K562 (cell line): ENCODE results near the gene GET3. TPM values are rescaled to one million over a fixed set of nuclear protein-coding genes. Genes with fewer than 3 reads are reported as not detected.

ENCODE experiments used
- ATAC-seq: fragments of 200-7000 bp; cut with Tn5 transposase; 3 replicates; pipeline ENCODE4 v1.9.1; 2020; ENCODE audit warnings: moderate library complexity
- BruUV-seq: library from RNA; stranded (reverse); fragments of 400-500 nt; replicated peaks from 2 replicates; lab custom pipeline; 2021; lab: Mats Ljungman, UMichigan
- CTCF ChIA-PET: fragments of 300-600 bp; formaldehyde crosslinking; extraction: SDS; loops from one replicate; lab custom pipeline; 2021; ENCODE audit warnings: low intra/inter-chr PET ratio; lab: Yijun Ruan, JAX
- POLR2A ChIA-PET: fragments of 300-600, 350-650 bp; sonication (Branson Sonifier 250); formaldehyde crosslinking; extraction: SDS; loops from one replicate; lab custom pipeline; 2021; ENCODE audit warnings: antibody characterized with exemption, inconsistent platforms; lab: Yijun Ruan, JAX
- DNase-seq, 4 experiments: peaks; one replicate each; pipeline versions ENCODE4 v3.0.0 to v3.0.0-alpha.2; 2011 to 2018; ENCODE audit warnings: low spot score in 3 of 4, mixed read lengths in 3 of 4; ENCODE audit errors: extremely low read depth in 1 of 4
- FAIRE-seq: peaks from 2 replicates; lab custom pipeline; 2011; peaks lifted over from hg19 to GRCh38; lab: Jason Lieb, UNC
- H2AFZ ChIP-seq: 2 replicates; pipeline ENCODE4 v1.6.0; 2011; ENCODE audit warnings: low read depth, low read length, control low read depth, inconsistent platforms
- H3K27ac ChIP-seq: fragments of 200-600 bp; 3 replicates; pipeline ENCODE4 v1.8.0; 2011; ENCODE audit warnings: low read depth, mild to moderate bottlenecking, control low read depth, inconsistent platforms, low read length, moderate library complexity, mixed read lengths; ENCODE audit errors: extremely low read depth
- H3K27me3 ChIP-seq, 2 experiments: fragments of 300-600 bp in 1 of 2; 2 replicates in 1 of 2; 3 replicates in 1 of 2; pipeline versions ENCODE4 v1.6.0 to v1.8.0; 2011; ENCODE audit warnings: inconsistent platforms in 2 of 2, low read length in 2 of 2, mild to moderate bottlenecking in 1 of 2, mixed read lengths in 1 of 2, moderate library complexity in 1 of 2; ENCODE audit not compliant: control insufficient read depth in 2 of 2, insufficient read depth in 2 of 2
- H3K36me3 ChIP-seq: fragments of 300-600 bp; 3 replicates; pipeline ENCODE4 v1.8.0; 2011; ENCODE audit warnings: mild to moderate bottlenecking, low read length, inconsistent platforms; ENCODE audit not compliant: control insufficient read depth, insufficient read depth
- H3K4me1 ChIP-seq, 2 experiments: fragments of 200-600 bp in 1 of 2; replicated peaks in 1 of 2; 2 replicates in 1 of 2; 3 replicates in 1 of 2; pipeline versions ENCODE4 v1.5.1 to v1.8.0; 2011; ENCODE audit warnings: inconsistent platforms in 2 of 2, low read length in 2 of 2, mild to moderate bottlenecking in 1 of 2, mixed read lengths in 1 of 2, moderate library complexity in 1 of 2; ENCODE audit not compliant: control insufficient read depth in 2 of 2, insufficient read depth in 2 of 2
- H3K4me2 ChIP-seq: 2 replicates; pipeline ENCODE4 v1.6.1; 2011; ENCODE audit warnings: low read length, control low read depth, inconsistent platforms, mixed read lengths; ENCODE audit not compliant: insufficient read depth
- H3K4me3 ChIP-seq: fragments of 200-600 bp; sonication (generic), shearing (Covaris generic); 2 replicates; pipeline ENCODE4 v1.5.1; 2016; ENCODE audit warnings: control low read depth, inconsistent platforms
- H3K79me2 ChIP-seq: fragments of 200-600 bp; 3 replicates; pipeline ENCODE4 v1.8.0; 2011; ENCODE audit warnings: low read length, inconsistent platforms; ENCODE audit not compliant: control insufficient read depth, insufficient read depth
- H3K9ac ChIP-seq, 2 experiments: 2 replicates each; pipeline versions ENCODE4 v1.6.0 to v1.6.1; 2011; ENCODE audit warnings: low read depth in 2 of 2, low read length in 2 of 2, control low read depth in 1 of 2, inconsistent platforms in 1 of 2, mild to moderate bottlenecking in 1 of 2, mixed read lengths in 1 of 2; ENCODE audit not compliant: insufficient read depth in 1 of 2
- H3K9me1 ChIP-seq: one replicate; pipeline ENCODE4 v1.6.0; 2011; ENCODE audit warnings: inconsistent platforms, mild to moderate bottlenecking, low read length, moderate library complexity; ENCODE audit not compliant: control insufficient read depth, insufficient read depth
- H3K9me3 ChIP-seq: replicated peaks from 2 replicates; pipeline ENCODE4 v1.5.1; 2011; ENCODE audit warnings: low read depth, low read length, inconsistent platforms; ENCODE audit not compliant: control insufficient read depth, insufficient read depth
- H4K20me1 ChIP-seq: replicated peaks from 2 replicates; pipeline ENCODE4 v1.6.1; 2011; ENCODE audit warnings: low read length, inconsistent platforms, mixed read lengths; ENCODE audit not compliant: control insufficient read depth, insufficient read depth
- CCAR2 ChIP-seq: fragments of 200-400 bp; formaldehyde crosslinking; IDR thresholded peaks from 2 replicates; pipeline ENCODE4 v1.6.1; 2017; ENCODE audit warnings: mild to moderate bottlenecking, low read depth, low read length
- CEBPG ChIP-seq, 3 experiments: fragments of 200-800 bp in 1 of 3; sonication (Bioruptor generic) in 1 of 3; sonication (generic) in 1 of 3; formaldehyde crosslinking in 1 of 3; IDR thresholded peaks in 2 of 3; conservative IDR thresholded peaks in 1 of 3; 2 replicates each; pipeline versions ENCODE4 v1.6.1 to v1.8.0; 2016 to 2022; ENCODE audit warnings: missing compliant biosample characterization in 2 of 3, missing genetic modification characterization in 2 of 3, mild to moderate bottlenecking in 1 of 3, missing genetic modification reagents in 1 of 3
- RBFOX2 ChIP-seq: fragments of 200-400 bp; formaldehyde crosslinking; IDR thresholded peaks from 2 replicates; pipeline ENCODE4 v1.6.1; 2017; ENCODE audit warnings: low read depth, mild to moderate bottlenecking, low read length, moderate library complexity
- SUPT5H ChIP-seq: fragments of 450-650 bp; IDR thresholded peaks from 2 replicates; pipeline ENCODE4 v1.6.1; 2016
- WGBS: fragments of 100-300 bp; shearing (Covaris generic); methylation state at CpG from one replicate; pipeline ENCODE4 v1.1.6; 2016; ENCODE audit warnings: low coverage, mixed read lengths; ENCODE audit not compliant: insufficient coverage; ENCODE audit errors: missing lambda C conversion rate; 5-methylcytosine and 5-hydroxymethylcytosine counted together
- in situ Hi-C: fragments of 300-500 bp; cut with MboI; formaldehyde crosslinking; loops from 4 replicates; pipeline ENCODE4 v1.15.0; 2018; ENCODE audit warnings: inconsistent platforms, mixed read lengths
- intact Hi-C: fragments of 100-400 bp; cut with micrococcal nuclease; formaldehyde crosslinking; loops from 2 replicates; pipeline ENCODE4 v1.14.2; 2022
- polyA plus RNA-seq, 8 experiments: library from polyadenylated mRNA; depleted of rRNA in 4 of 8; stranded (reverse) in 5 of 8; unstranded in 3 of 8; fragments of >200 nt; fragmentation: Nextera tagmentation in 2 of 8; fragmentation: Illumina TruSeq in 1 of 8; extraction: Ambion mirVana in 2 of 8; extraction: Trizol in 1 of 8; gene quantifications; 2 replicates each; pipeline versions ENCODE4 v1.2.1 to v1.2.3, GENCODE V29; 2011 to 2014; ENCODE audit warnings: inconsistent platforms in 1 of 8, missing spikeins in 1 of 8
- total RNA-seq, 7 experiments: library from RNA; depleted of rRNA in 6 of 7; stranded (reverse); fragments of >200 nt in 6 of 7; fragmentation: Illumina TruSeq in 2 of 7; extraction: Trizol in 2 of 7; gene quantifications; 2 replicates each; pipeline versions ENCODE4 v1.2.1 to v1.2.3, GENCODE V29; 2011 to 2021; ENCODE audit warnings: low replicate concordance in 1 of 7
- TF ChIP-seq, protein P1 (sequence below), 2 experiments: fragments of 450-650 bp in 1 of 2; sonication (generic) in 1 of 2; formaldehyde crosslinking in 1 of 2; IDR thresholded peaks in 1 of 2; conservative IDR thresholded peaks in 1 of 2; 2 replicates each; pipeline versions ENCODE4 v1.6.1 to v1.8.1; 2016 to 2023; ENCODE audit warnings: mild to moderate bottlenecking in 2 of 2, moderate library complexity in 2 of 2, inconsistent platforms in 1 of 2, missing genetic modification reagents in 1 of 2

The GET3 gene
- total and polyA plus RNA-seq, 9 of the 15 experiments (the other 6 are each of a cell fraction or from before 2014, with no cell fraction given): 8.3 to 83.5 (median 51.8) TPM

- no TSS peak for BruUV-seq
- TF ChIP-seq RBFOX2 (0 out of 2 replicates have a peak, but pooled peaks have one; percentile 8), CCAR2 (no peak), SUPT5H (peak; percentile 22; the same call in 1 of the 2 replicates), CEBPG (CRISPR knock-in tag; IDR thresholded peaks at IDR 0.05) (no peak), CEBPG (tag; conservative IDR thresholded peaks at IDR 0.05 in 1 of 2, IDR thresholded peaks at IDR 0.05 in 1 of 2) (no peak)
- TF ChIP-seq, protein P1, sequence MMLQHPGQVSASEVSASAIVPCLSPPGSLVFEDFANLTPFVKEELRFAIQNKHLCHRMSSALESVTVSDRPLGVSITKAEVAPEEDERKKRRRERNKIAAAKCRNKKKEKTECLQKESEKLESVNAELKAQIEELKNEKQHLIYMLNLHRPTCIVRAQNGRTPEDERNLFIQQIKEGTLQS (IDR thresholded peaks at IDR 0.05): no peak
- TF ChIP-seq, protein P1 (CRISPR knock-in tag; conservative IDR thresholded peaks at IDR 0.05): no peak
- H3K4me2 ChIP-seq: no peak overlapping the region
- CTCF ChIA-PET: interaction anchor here (0.6 kb wide), 1 partner anchor 69 kb away, joined by 3 read pairs; no protein-coding TSS in a partner anchor
- DNase-seq (no peak), ATAC-seq (no peak), FAIRE-seq (no peak)
- no peak overlapping the region for H3K4me3 ChIP-seq
- no peak overlapping the region for H2AFZ ChIP-seq
- H3K4me1 ChIP-seq: peaks cover 0 to 22% of the 10 kb centered on the region in 2 experiments; a peak in 3 of 5 replicates
- H3K79me2 ChIP-seq: no peaks in the 10 kb centered on the region
- H3K9me1 ChIP-seq: no peaks in the 10 kb centered on the region
- peaks cover 20 to 32% of the 10 kb centered on the region in 2 experiments; a peak in 3 of 5 replicates for H3K27me3 ChIP-seq
- no peak overlapping the region for H3K9ac ChIP-seq
- POLR2A ChIA-PET: interaction anchor here (1.4 kb wide), 1 partner anchor 9 kb away, joined by 4 read pairs; no protein-coding TSS in a partner anchor
- H3K27ac ChIP-seq: no peak overlapping the region
- H3K9me3 ChIP-seq: peaks cover 9% of the 10 kb centered on the region
- intact Hi-C loops (no loop called here), in situ Hi-C loops (no loop called here)
- H3K36me3 ChIP-seq: peaks cover 41% of the 10 kb centered on the region; the same call in 2 of the 3 replicates
- 81% methylated on average over 5 of the region's 6 CpGs for WGBS
- no peaks in the 10 kb centered on the region for H4K20me1 ChIP-seq
Measured at GRCh38 chr19:12748489-12748888, 11.2 kb downstream of the GET3 start.
